SK-N-SH (cell line): ENCODE results near the gene RPRML. TPM values are rescaled to one million over a fixed set of nuclear protein-coding genes. Genes with fewer than 3 reads are reported as not detected.

Experiments used
- CTCF ChIA-PET: fragments of 300-600, 350-600 bp; formaldehyde crosslinking; extraction: SDS; loops from one replicate; lab custom pipeline; 2021; lab: Yijun Ruan, JAX
- POLR2A ChIA-PET: fragments of 350-600 bp; sonication (Branson Sonifier 250); formaldehyde crosslinking; extraction: SDS; loops from one replicate; lab custom pipeline; 2020; ENCODE audit warnings: antibody characterized with exemption, inconsistent platforms; lab: Yijun Ruan, JAX
- DNase-seq: peaks from one replicate; pipeline ENCODE4 v3.0.0; 2012
- H2AFZ ChIP-seq: fragments of 200-600 bp; sonication (generic); 2 replicates; pipeline ENCODE4 v1.8.1; 2016; ENCODE audit warnings: antibody characterized with exemption, mild to moderate bottlenecking, low read depth
- H3F3A ChIP-seq: fragments of 200-600 bp; sonication (generic); replicated peaks from 2 replicates; pipeline ENCODE3; 2016; ENCODE audit warnings: antibody characterized with exemption, mild to moderate bottlenecking; ENCODE audit not compliant: insufficient read depth
- H3K27ac ChIP-seq, 2 experiments: fragments of 200-500 bp in 1 of 2; fragments of 200-600 bp in 1 of 2; sonication (Bioruptor generic) in 1 of 2; sonication (generic), shearing (Covaris generic) in 1 of 2; 2 replicates each; pipeline versions ENCODE4 v1.5.1 to v1.6.1; 2014 to 2016; ENCODE audit warnings: low read depth in 2 of 2, inconsistent platforms in 1 of 2, low read length in 1 of 2, mild to moderate bottlenecking in 1 of 2, mixed read lengths in 1 of 2
- H3K27me3 ChIP-seq: fragments of 200-600 bp; sonication (generic), shearing (Covaris generic); 2 replicates; pipeline ENCODE4 v1.6.1; 2016; ENCODE audit warnings: mixed run types; ENCODE audit not compliant: insufficient read depth
- H3K36me3 ChIP-seq, 2 experiments: fragments of 200-500 bp in 1 of 2; fragments of 200-600 bp in 1 of 2; sonication (Bioruptor generic) in 1 of 2; sonication (generic) in 1 of 2; replicated peaks in 1 of 2; 2 replicates each; pipeline versions ENCODE3 to v1.5.1; 2014 to 2016; ENCODE audit warnings: low read length in 1 of 2, mild to moderate bottlenecking in 1 of 2; ENCODE audit not compliant: insufficient read depth in 2 of 2, control insufficient read depth in 1 of 2
- H3K4me1 ChIP-seq, 2 experiments: fragments of 200-500 bp in 1 of 2; fragments of 200-600 bp in 1 of 2; sonication (Bioruptor generic) in 1 of 2; sonication (generic), shearing (Covaris generic) in 1 of 2; 2 replicates each; pipeline versions ENCODE4 v1.5.1 to v1.6.1; 2014 to 2016; ENCODE audit warnings: low read depth in 1 of 2, low read length in 1 of 2, mixed run types in 1 of 2; ENCODE audit not compliant: insufficient read depth in 2 of 2, control insufficient read depth in 1 of 2
- H3K4me2 ChIP-seq: fragments of 200-600 bp; sonication (generic), shearing (Covaris generic); 2 replicates; pipeline ENCODE4 v1.6.1; 2017; ENCODE audit warnings: mixed run types
- H3K4me3 ChIP-seq, 2 experiments: fragments of 200-500 bp in 1 of 2; fragments of 200-600 bp in 1 of 2; sonication (Bioruptor generic) in 1 of 2; sonication (generic), shearing (Covaris generic) in 1 of 2; 2 replicates each; pipeline versions ENCODE4 v1.5.1 to v1.8.1; 2014 to 2016; ENCODE audit warnings: low read depth in 2 of 2, inconsistent platforms in 1 of 2, low read length in 1 of 2, mild to moderate bottlenecking in 1 of 2, mixed read lengths in 1 of 2, moderate library complexity in 1 of 2
- H3K79me2 ChIP-seq: fragments of 200-600 bp; sonication (generic); 2 replicates; pipeline ENCODE4 v1.8.1; 2017; ENCODE audit warnings: mild to moderate bottlenecking; ENCODE audit not compliant: insufficient read depth
- H3K9ac ChIP-seq: fragments of 200-600 bp; sonication (generic); 2 replicates; pipeline ENCODE4 v1.6.1; 2017; ENCODE audit warnings: mixed run types
- H3K9me2 ChIP-seq: fragments of 200-600 bp; sonication (generic); 2 replicates; pipeline ENCODE4 v1.6.1; 2017; ENCODE audit warnings: mixed run types
- H3K9me3 ChIP-seq: fragments of 200-600 bp; sonication (generic); 2 replicates; pipeline ENCODE4 v1.6.1; 2017; ENCODE audit warnings: mixed run types, mild to moderate bottlenecking, moderate library complexity
- H4K20me1 ChIP-seq: fragments of 200-600 bp; sonication (generic); 2 replicates; pipeline ENCODE4 v1.6.1; 2017; ENCODE audit warnings: mild to moderate bottlenecking, mixed run types; ENCODE audit not compliant: insufficient read depth
- CHD2 ChIP-seq: fragments of 150-350 bp; IDR thresholded peaks from 2 replicates; pipeline ENCODE4 v1.6.1; 2018; ENCODE audit warnings: low read length; ENCODE audit not compliant: partially characterized antibody
- EP300 ChIP-seq, 2 experiments: IDR thresholded peaks; 2 replicates each; pipeline versions ENCODE4 v1.4.0 to v1.6.1; 2012; ENCODE audit warnings: borderline replicate concordance in 1 of 2, low read depth in 1 of 2, low read length in 1 of 2
- FOSL2 ChIP-seq: IDR thresholded peaks from 2 replicates; pipeline ENCODE4 v1.4.0; 2012; ENCODE audit warnings: low read depth, mild to moderate bottlenecking, moderate library complexity, borderline replicate concordance
- GATA2 ChIP-seq: sonication (generic); formaldehyde crosslinking; IDR thresholded peaks from 2 replicates; pipeline ENCODE4 v1.5.0; 2020; ENCODE audit warnings: mild to moderate bottlenecking, missing genetic modification reagents
- MXI1 ChIP-seq: IDR thresholded peaks from 2 replicates; pipeline ENCODE4 v1.6.1; 2012; ENCODE audit warnings: mild to moderate bottlenecking, low read depth, low read length, improper control_type of control experiment
- NFIC ChIP-seq: IDR thresholded peaks from 2 replicates; pipeline ENCODE4 v1.4.0; 2012; ENCODE audit warnings: borderline replicate concordance
- NRF1 ChIP-seq: IDR thresholded peaks from 2 replicates; pipeline ENCODE4 v1.6.1; 2012; ENCODE audit warnings: low read depth, mild to moderate bottlenecking, low read length
- POLR2AphosphoS5 ChIP-seq: IDR thresholded peaks from 2 replicates; pipeline ENCODE4 v1.6.1; 2012; ENCODE audit warnings: low read depth, low read length
- RCOR1 ChIP-seq: fragments of 150-350 bp; IDR thresholded peaks from 2 replicates; pipeline ENCODE4 v1.6.1; 2017; ENCODE audit warnings: antibody characterized with exemption, low read length
- TCF12 ChIP-seq: IDR thresholded peaks from 2 replicates; pipeline ENCODE4 v1.4.0; 2012
- TEAD4 ChIP-seq: IDR thresholded peaks from 2 replicates; pipeline ENCODE4 v1.4.0; 2012; ENCODE audit warnings: mild to moderate bottlenecking, borderline replicate concordance; ENCODE audit not compliant: insufficient read depth
- YY1 ChIP-seq: IDR thresholded peaks from 2 replicates; pipeline ENCODE4 v1.4.0; 2012; ENCODE audit warnings: low read depth, mild to moderate bottlenecking
- WGBS: methylation state at CpG from one replicate; pipeline ENCODE4 v1.1.6; 2017; ENCODE audit warnings: low lambda C conversion rate; 5-methylcytosine and 5-hydroxymethylcytosine counted together
- polyA plus RNA-seq, 3 experiments: library from polyadenylated mRNA; depleted of rRNA; stranded (reverse); fragments of >200 nt; gene quantifications; 2 replicates each; pipeline ENCODE4 v1.2.3, GENCODE V29; 2012
- TF ChIP-seq, protein P1 (sequence below): IDR thresholded peaks from 2 replicates; pipeline ENCODE4 v1.4.0; 2012; ENCODE audit warnings: low read depth, borderline replicate concordance
- TF ChIP-seq, protein P2 (sequence below): IDR thresholded peaks from 2 replicates; pipeline ENCODE4 v1.4.0; 2012; ENCODE audit warnings: low read depth
- TF ChIP-seq, protein P3 (sequence below): fragments of 150-350 bp; IDR thresholded peaks from 2 replicates; pipeline ENCODE4 v1.6.1; 2017; ENCODE audit warnings: antibody characterized with exemption, low read length, low read depth, borderline replicate concordance
- TF ChIP-seq, protein P4 (sequence below): IDR thresholded peaks from 2 replicates; pipeline ENCODE4 v1.4.0; 2012; ENCODE audit warnings: low read depth, borderline replicate concordance
- TF ChIP-seq, protein P5 (sequence below): fragments of 200-600 bp; sonication (generic); IDR thresholded peaks from 2 replicates; pipeline ENCODE4 v1.6.1; 2017; ENCODE audit warnings: antibody characterized with exemption, mild to moderate bottlenecking, moderate library complexity

RPRML gene
- polyA plus RNA-seq, 1 of the 3 experiments (the other 2 are of a cell fraction) = not detected

DNA sequence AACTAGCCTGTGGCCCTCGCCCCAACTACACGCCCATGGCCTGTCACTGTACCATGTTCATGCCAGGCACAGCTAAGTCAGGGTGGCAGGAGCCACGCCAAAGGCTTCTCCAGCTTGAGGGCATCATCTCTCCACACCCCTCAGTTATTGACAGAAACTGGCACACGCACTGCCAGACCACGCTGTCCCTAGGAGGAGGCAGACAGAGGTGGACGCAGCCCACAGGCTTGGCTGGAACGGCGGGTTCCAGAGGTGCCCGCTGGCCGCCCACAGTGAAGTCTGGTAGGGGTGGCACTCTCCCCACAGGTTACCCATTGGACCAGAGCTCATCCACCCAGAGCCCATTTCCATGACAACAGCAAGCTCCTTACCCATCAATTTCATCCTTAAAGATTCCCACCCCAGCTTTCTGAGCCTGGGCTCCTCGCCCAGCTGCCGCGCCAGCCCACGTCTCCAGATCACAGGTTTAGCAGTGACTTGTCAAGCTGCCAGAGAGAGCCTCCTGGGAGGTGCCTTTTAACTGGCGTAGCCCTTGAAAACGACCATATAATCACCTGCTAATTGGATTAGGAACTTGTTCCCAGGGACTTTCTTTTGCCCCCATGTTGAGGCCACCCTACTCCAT, 27.9 kb downstream of the RPRML start:
- CTCF ChIA-PET = interaction anchor here (0.7 to 5.5 kb wide), 9 partner anchors 9 to 116 kb away, joined by 3 to 56 read pairs (median 5); no protein-coding TSS in a partner anchor
- Histone ChIP-seq H3F3A (no peaks in the 10 kb centered on the region), H3K4me2 (no peak overlapping the region), H4K20me1 (no peaks in the 10 kb centered on the region)
- no peak for TF ChIP-seq FOSL2
- TF ChIP-seq, protein P1, sequence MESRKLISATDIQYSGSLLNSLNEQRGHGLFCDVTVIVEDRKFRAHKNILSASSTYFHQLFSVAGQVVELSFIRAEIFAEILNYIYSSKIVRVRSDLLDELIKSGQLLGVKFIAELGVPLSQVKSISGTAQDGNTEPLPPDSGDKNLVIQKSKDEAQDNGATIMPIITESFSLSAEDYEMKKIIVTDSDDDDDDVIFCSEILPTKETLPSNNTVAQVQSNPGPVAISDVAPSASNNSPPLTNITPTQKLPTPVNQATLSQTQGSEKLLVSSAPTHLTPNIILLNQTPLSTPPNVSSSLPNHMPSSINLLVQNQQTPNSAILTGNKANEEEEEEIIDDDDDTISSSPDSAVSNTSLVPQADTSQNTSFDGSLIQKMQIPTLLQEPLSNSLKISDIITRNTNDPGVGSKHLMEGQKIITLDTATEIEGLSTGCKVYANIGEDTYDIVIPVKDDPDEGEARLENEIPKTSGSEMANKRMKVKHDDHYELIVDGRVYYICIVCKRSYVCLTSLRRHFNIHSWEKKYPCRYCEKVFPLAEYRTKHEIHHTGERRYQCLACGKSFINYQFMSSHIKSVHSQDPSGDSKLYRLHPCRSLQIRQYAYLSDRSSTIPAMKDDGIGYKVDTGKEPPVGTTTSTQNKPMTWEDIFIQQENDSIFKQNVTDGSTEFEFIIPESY = no peak
- TF ChIP-seq GATA2 = 0 out of 2 replicates have a peak, but pooled peaks have one; percentile 12
- no peak for TF ChIP-seq NRF1
- TF ChIP-seq, protein P2, sequence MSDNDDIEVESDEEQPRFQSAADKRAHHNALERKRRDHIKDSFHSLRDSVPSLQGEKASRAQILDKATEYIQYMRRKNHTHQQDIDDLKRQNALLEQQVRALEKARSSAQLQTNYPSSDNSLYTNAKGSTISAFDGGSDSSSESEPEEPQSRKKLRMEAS = no peak
- TF ChIP-seq, protein P3, sequence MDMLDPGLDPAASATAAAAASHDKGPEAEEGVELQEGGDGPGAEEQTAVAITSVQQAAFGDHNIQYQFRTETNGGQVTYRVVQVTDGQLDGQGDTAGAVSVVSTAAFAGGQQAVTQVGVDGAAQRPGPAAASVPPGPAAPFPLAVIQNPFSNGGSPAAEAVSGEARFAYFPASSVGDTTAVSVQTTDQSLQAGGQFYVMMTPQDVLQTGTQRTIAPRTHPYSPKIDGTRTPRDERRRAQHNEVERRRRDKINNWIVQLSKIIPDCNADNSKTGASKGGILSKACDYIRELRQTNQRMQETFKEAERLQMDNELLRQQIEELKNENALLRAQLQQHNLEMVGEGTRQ = no peak
- no peak for TF ChIP-seq CHD2
- TF ChIP-seq, all 33 proteins: peak for 1
- 43% methylated on average over 13 of the region's 16 CpGs for WGBS
- no peaks in the 10 kb centered on the region for H3K9me3 ChIP-seq
- POLR2A ChIA-PET = no interaction called here
- H2AFZ ChIP-seq = no peak overlapping the region
- no peak overlapping the region for H3K4me3 ChIP-seq
- no peak overlapping the region for H3K27ac ChIP-seq
- no peaks in the 10 kb centered on the region for H3K36me3 ChIP-seq
- DNase-seq = no peak
- H3K79me2 ChIP-seq = no peaks in the 10 kb centered on the region
- H3K4me1 ChIP-seq = peaks cover 0 to 17% of the 10 kb centered on the region in 2 experiments; a peak in 1 of 4 replicates
- H3K27me3 ChIP-seq = no peaks in the 10 kb centered on the region
- H3K9me2 ChIP-seq = no peaks in the 10 kb centered on the region
- H3K9ac ChIP-seq = no peak overlapping the region

DNA sequence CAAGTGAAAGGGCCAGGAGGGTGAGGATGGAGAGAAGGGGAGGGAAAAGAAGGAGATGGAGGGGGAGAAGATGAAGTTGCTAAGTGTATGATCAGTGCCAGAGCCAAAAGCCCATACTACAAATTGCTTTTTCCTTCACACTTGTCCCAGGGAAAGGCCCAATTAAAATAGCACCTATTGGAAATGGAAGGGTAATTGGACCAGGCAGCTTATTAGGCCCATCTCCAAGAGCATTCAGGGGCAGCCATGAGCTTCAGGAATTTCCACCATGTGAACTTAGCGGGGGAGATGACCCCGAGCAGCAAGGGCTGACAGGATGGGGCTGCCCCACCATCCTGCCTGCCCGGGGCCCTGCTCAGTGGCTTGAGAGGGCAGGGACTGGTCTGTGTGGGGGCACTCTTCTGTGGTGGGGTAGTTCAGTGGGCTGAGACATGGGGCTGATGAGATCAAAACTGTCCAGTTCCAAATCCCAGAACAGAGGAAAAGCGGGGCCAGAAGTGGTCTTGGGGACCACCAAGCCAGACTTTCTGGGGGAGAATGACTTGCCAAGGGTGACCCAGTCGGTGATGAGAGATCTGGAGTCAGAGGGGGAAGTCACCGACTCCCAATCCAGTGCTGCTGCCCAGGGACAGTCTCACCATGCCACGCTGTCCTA, 28.6 kb downstream of the RPRML start:
- H3K36me3 ChIP-seq = no peaks in the 10 kb centered on the region
- no peaks in the 10 kb centered on the region for H3F3A ChIP-seq
- H4K20me1 ChIP-seq = no peaks in the 10 kb centered on the region
- no peaks in the 10 kb centered on the region for H3K27me3 ChIP-seq
- ChIA-PET CTCF (interaction anchor here (0.7 to 5.5 kb wide), 8 partner anchors 9 to 115 kb away, joined by 3 to 56 read pairs (median 4); no protein-coding TSS in a partner anchor), POLR2A (no interaction called here)
- H3K9ac ChIP-seq = no peak overlapping the region
- H3K4me3 ChIP-seq = no peak overlapping the region
- DNase-seq = no peak
- TF ChIP-seq, protein P4, sequence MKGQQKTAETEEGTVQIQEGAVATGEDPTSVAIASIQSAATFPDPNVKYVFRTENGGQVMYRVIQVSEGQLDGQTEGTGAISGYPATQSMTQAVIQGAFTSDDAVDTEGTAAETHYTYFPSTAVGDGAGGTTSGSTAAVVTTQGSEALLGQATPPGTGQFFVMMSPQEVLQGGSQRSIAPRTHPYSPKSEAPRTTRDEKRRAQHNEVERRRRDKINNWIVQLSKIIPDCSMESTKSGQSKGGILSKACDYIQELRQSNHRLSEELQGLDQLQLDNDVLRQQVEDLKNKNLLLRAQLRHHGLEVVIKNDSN = no peak
- TF ChIP-seq, protein P2 = no peak
- TF ChIP-seq NFIC (no peak), EP300 (IDR thresholded peaks at IDR 0.05; ENCODE audit: borderline replicate concordance in 1 of 2, low read depth in 1 of 2, low read length in 1 of 2) (no peak), TEAD4 (no peak), YY1 (no peak), TCF12 (no peak), POLR2AphosphoS5 (no peak), MXI1 (no peak), RCOR1 (no peak)
- TF ChIP-seq, protein P5, sequence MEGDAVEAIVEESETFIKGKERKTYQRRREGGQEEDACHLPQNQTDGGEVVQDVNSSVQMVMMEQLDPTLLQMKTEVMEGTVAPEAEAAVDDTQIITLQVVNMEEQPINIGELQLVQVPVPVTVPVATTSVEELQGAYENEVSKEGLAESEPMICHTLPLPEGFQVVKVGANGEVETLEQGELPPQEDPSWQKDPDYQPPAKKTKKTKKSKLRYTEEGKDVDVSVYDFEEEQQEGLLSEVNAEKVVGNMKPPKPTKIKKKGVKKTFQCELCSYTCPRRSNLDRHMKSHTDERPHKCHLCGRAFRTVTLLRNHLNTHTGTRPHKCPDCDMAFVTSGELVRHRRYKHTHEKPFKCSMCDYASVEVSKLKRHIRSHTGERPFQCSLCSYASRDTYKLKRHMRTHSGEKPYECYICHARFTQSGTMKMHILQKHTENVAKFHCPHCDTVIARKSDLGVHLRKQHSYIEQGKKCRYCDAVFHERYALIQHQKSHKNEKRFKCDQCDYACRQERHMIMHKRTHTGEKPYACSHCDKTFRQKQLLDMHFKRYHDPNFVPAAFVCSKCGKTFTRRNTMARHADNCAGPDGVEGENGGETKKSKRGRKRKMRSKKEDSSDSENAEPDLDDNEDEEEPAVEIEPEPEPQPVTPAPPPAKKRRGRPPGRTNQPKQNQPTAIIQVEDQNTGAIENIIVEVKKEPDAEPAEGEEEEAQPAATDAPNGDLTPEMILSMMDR = no peak
- 82% methylated on average over 5 of the region's 7 CpGs for WGBS
- H3K27ac ChIP-seq = no peak overlapping the region
- H3K9me3 ChIP-seq = no peaks in the 10 kb centered on the region
- H2AFZ ChIP-seq = no peak overlapping the region
- H3K4me2 ChIP-seq = no peak overlapping the region
- peaks cover 0 to 17% of the 10 kb centered on the region in 2 experiments; a peak in 1 of 4 replicates for H3K4me1 ChIP-seq
- H3K9me2 ChIP-seq = no peaks in the 10 kb centered on the region
- H3K79me2 ChIP-seq = no peaks in the 10 kb centered on the region
